DOHH2 (cell line): ENCODE results near the gene SLC17A6.

ENCODE experiments used
- CTCF ChIP-seq: fragments of 200-600 bp; sonication (generic); IDR thresholded peaks from one replicate; pipeline ENCODE4 v1.5.1; 2014; ENCODE audit warnings: antibody characterized with exemption, mild to moderate bottlenecking, low read depth, low read length; ENCODE audit not compliant: poor library complexity, severe bottlenecking
- EZH2phosphoT487 ChIP-seq: fragments of 200-600 bp; sonication (generic); IDR thresholded peaks from 2 replicates; pipeline ENCODE4 v1.6.1; 2017; ENCODE audit warnings: borderline replicate concordance, mild to moderate bottlenecking, antibody characterized with exemption, low read length, moderate library complexity, mixed read lengths

- TF ChIP-seq CTCF (no peak), EZH2phosphoT487 (no peak)
These were observed 2.1 kb downstream of the SLC17A6 start for GRCh38 chr11:22340235-22340634.
